ENCODE data around the gene TBC1D24.
"Not testable (repeated sequence)": the region's sequence is repeated elsewhere in the genome, so short reads cannot be mapped to it uniquely, and the experiment has no call there.

The TBC1D24 gene

DNA sequence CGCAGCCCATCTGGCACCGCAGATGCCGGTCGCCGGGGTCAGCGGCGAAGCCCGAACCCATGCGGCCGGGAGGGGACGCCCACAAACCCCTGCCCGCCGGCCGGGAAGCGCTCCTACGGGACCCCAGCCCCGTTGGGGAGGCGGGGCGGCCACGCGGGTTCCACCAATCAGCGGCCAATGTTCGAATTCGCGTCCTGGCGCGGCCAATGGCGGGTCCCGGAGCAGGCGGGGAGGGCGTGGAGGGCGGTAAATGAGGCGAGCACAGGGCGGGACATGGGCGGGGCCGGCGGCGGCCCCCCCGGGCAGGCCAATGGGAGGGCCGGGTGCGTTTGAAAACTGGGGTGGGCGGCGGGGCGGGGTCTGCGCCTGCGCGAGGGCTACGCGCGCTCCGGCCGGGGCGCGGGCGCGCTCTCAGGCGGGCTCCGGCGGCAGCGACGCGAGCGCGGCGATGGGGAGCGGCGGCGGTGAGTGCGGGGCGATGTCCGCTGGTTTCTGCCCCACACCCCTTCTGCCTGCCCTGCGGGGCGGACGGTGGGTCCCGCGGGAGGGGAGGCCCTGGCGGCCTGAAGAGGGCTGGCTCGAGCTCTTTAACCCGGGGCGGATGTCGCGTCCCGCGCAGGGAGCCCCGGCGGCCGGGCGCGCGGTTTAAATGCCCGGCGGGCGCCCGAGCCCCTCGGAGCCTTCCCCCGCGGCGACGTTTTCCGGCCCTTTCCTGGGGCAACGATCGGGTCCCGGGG lies 45.7 kb upstream of the TBC1D24 start, which contains the start of gene CCNF:
Gene CCNF, plus strand, starts transcription at position 414 of the 737 bp plus-strand sequence. Its CDS starts 35 bp downstream, at position 449.
- peak; percentile 95 for DNase-seq (ENCODE audit: low read depth)
- H3K4me3 ChIP-seq (ENCODE audit: low read depth, low read length): peak within 1 kb of the TSS; percentile 90
- TF ChIP-seq, protein P1, sequence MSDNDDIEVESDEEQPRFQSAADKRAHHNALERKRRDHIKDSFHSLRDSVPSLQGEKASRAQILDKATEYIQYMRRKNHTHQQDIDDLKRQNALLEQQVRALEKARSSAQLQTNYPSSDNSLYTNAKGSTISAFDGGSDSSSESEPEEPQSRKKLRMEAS (IDR thresholded peaks at IDR 0.05; ENCODE audit: low read depth, low read length): peak; percentile 67; the same call in 1 of the 2 replicates
- TF ChIP-seq, protein P2, sequence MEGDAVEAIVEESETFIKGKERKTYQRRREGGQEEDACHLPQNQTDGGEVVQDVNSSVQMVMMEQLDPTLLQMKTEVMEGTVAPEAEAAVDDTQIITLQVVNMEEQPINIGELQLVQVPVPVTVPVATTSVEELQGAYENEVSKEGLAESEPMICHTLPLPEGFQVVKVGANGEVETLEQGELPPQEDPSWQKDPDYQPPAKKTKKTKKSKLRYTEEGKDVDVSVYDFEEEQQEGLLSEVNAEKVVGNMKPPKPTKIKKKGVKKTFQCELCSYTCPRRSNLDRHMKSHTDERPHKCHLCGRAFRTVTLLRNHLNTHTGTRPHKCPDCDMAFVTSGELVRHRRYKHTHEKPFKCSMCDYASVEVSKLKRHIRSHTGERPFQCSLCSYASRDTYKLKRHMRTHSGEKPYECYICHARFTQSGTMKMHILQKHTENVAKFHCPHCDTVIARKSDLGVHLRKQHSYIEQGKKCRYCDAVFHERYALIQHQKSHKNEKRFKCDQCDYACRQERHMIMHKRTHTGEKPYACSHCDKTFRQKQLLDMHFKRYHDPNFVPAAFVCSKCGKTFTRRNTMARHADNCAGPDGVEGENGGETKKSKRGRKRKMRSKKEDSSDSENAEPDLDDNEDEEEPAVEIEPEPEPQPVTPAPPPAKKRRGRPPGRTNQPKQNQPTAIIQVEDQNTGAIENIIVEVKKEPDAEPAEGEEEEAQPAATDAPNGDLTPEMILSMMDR (IDR thresholded peaks at IDR 0.05; ENCODE audit: low read depth, low read length): no peak
- TF ChIP-seq POLR2A (IDR thresholded peaks at IDR 0.05; ENCODE audit: extremely low read depth, insufficient read length) (peak; percentile 73), MYC (IDR thresholded peaks at IDR 0.05; ENCODE audit: low read depth, low read length) (peak; percentile 48)

DNA sequence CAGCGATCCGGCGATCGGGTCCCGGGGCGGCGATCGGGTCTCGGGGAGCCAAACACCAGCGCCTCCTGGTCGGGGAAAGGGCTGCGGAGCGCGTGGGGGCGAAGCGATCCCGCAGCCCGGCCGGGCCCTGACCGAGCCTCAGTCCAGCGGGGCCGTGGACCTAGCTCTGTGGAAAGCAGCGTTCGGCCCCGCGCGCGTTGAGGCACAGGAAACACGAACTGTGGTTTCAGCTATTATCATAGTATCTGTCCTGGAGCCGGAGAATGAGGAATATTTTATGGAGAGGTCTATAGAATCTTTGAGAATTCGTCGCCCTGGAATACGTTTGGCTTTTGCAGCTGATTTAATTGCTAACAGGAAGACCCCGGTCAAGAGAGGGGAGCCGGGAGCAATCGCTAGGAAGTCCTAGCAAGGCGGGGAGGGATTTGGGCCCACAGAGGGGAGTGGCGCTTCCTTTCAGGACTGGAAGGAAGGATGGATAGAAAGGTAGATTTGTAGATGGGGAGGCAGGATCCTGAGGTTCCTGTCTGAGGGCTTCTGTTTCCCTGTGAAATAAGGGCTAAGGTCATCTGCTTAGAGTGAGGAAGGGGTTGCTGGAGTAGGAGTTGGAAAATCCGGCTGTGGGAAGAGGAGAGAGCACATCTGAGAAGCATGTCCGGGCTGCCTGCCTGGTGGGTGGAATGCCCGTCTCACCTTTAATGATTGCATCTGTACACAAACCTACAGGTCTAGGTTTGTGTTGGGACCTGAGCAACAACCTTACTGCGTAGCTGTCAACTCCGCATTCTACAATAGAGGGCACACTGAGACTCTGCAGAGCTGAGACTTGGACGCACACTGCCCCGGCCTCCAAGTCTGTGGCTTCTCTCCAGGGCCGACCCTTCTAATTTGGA lies 44.9 kb upstream of the TBC1D24 start:
- peak overlapping the region; percentile 90 for H3K4me3 ChIP-seq (ENCODE audit: low read depth, low read length)
- DNase-seq (ENCODE audit: low read depth): peak; percentile 58
- TF ChIP-seq, protein P1 (IDR thresholded peaks at IDR 0.05; ENCODE audit: low read depth, low read length): no peak
- TF ChIP-seq POLR2A (IDR thresholded peaks at IDR 0.05; ENCODE audit: extremely low read depth, insufficient read length): no peak
- TF ChIP-seq, protein P2 (IDR thresholded peaks at IDR 0.05; ENCODE audit: low read depth, low read length): no peak
- TF ChIP-seq MYC (IDR thresholded peaks at IDR 0.05; ENCODE audit: low read depth, low read length): no peak

DNA sequence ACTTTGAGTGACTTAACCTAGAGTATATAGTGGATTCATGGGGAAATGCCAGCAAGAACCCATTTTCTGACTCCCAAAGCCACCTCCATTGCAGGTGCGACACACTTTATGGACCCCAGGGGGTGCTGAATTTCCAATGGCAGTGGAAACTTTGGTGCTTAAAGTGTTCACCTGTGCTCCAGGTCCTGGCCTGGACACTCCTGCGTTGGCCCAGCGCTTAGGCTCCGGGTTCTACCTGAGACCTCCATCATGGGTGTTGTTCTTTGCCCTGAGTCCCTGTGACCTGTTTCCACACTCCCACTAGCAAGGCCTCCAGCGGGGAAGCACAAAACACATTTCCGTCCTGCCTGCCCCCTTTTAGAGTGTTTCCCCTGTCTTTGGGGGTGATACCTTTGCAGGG lies 42.6 kb upstream of the TBC1D24 start:
- no peak for DNase-seq (ENCODE audit: low read depth)
- no peak for TF ChIP-seq POLR2A (IDR thresholded peaks at IDR 0.05; ENCODE audit: extremely low read depth, insufficient read length)
- no peak for TF ChIP-seq MYC (IDR thresholded peaks at IDR 0.05; ENCODE audit: low read depth, low read length)
- TF ChIP-seq, protein P1 (IDR thresholded peaks at IDR 0.05; ENCODE audit: low read depth, low read length): no peak
- TF ChIP-seq, protein P2 (IDR thresholded peaks at IDR 0.05; ENCODE audit: low read depth, low read length): no peak
- no peak overlapping the region for H3K4me3 ChIP-seq (ENCODE audit: low read depth, low read length)

DNA sequence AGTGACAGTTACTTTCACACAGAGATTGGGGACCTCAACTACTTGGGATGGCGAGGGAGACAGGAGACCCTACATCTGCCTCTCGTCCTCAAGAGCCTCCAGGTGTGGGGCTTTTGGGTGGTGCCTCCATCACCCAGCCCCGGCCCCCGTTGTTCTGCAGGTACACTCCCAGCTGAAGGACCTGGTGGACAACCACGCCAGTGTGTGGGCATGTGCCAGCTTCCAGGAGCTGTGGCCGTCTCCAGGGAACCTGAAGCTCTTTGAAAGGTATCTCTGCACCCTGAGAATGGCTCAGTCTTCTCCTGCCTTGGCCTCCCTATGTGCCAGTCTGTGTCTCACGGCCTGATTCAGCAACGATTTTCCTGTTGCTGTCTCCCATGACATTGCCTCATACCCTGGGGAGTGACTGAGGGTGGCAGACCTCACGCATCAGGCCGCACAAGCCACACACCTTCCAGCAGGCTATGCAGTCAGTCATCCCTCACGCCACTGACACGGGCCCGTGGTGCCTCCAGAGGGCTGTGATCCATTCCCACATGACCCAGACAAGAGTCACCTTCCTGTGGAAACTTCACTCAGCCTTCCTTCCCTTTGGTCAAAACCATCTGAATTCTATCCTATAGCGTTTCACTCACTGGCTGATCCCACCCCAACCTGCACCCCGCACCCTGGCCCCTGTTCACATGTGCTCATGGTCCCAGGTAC lies 42.0 kb upstream of the TBC1D24 start:
- no peak overlapping the region for H3K4me3 ChIP-seq (ENCODE audit: low read depth, low read length)
- no peak for DNase-seq (ENCODE audit: low read depth)
- TF ChIP-seq, protein P1 (IDR thresholded peaks at IDR 0.05; ENCODE audit: low read depth, low read length): no peak
- no peak for TF ChIP-seq MYC (IDR thresholded peaks at IDR 0.05; ENCODE audit: low read depth, low read length)
- TF ChIP-seq, protein P2 (IDR thresholded peaks at IDR 0.05; ENCODE audit: low read depth, low read length): no peak

DNA sequence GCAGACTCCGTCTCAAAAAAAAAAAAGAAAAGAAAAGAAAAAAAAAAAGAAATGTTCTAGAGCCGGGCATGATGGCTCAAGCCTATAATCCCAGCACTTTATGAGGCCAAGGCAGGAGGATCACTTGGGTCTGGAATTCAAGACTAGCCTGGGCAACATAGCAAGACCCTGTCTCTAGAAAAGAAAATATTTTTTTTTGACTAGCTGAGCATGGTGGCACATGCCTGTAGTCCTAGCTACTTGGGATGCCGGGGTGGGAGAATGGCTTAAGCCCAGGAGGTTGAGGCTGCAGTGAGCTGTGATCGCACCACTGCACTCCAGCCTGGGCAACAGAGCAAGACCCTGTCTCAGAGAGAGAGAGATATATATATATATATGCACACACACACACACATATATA lies 39.7 kb upstream of the TBC1D24 start:
- DNase-seq (ENCODE audit: low read depth); H3K4me3 ChIP-seq (ENCODE audit: low read depth, low read length): not testable (repeated sequence)
